Panc1 (cell line): ENCODE data around the gene BBC3. TPM values are rescaled to one million over a fixed set of nuclear protein-coding genes. Genes with fewer than 3 reads are reported as not detected.
A peak's percentile ranks its signal among the peaks of the same experiment; 100 is the strongest.

Experiments
- ATAC-seq: fragments of 200-7000 bp; cut with Tn5 transposase; 2 replicates; pipeline ENCODE4 v1.9.1; 2020; ENCODE audit warnings: mild to moderate bottlenecking, moderate library complexity
- BruUV-seq: library from RNA; stranded (reverse); fragments of 400-500 nt; replicated peaks from 2 replicates; lab custom pipeline; 2021; lab: Mats Ljungman, UMichigan
- CTCF ChIA-PET: fragments of 300-600 bp; sonication (Branson Sonifier 250); formaldehyde crosslinking; loops from one replicate; lab custom pipeline; 2022; ENCODE audit warnings: antibody characterized with exemption; lab: Charles Lee
- POLR2A ChIA-PET: fragments of 300-600 bp; sonication (Branson Sonifier 250); formaldehyde crosslinking; loops from one replicate; lab custom pipeline; 2022; ENCODE audit warnings: antibody characterized with exemption; lab: Charles Lee
- DNase-seq: peaks from one replicate; pipeline ENCODE4 v3.0.0-alpha.2; 2010; ENCODE audit warnings: low read depth, low spot score
- H3K27ac ChIP-seq: 2 replicates; pipeline ENCODE4 v1.5.1; 2011; ENCODE audit warnings: mild to moderate bottlenecking, low read length, inconsistent platforms
- H3K27me3 ChIP-seq: fragments of 200-500 bp; sonication (Bioruptor generic); 2 replicates; pipeline ENCODE4 v1.6.0; 2014; ENCODE audit warnings: low read length, inconsistent platforms; ENCODE audit not compliant: control insufficient read depth, insufficient read depth
- H3K36me3 ChIP-seq: fragments of 200-500 bp; sonication (Bioruptor generic); 2 replicates; pipeline ENCODE4 v1.5.1; 2014; ENCODE audit warnings: inconsistent platforms, mild to moderate bottlenecking, low read length, moderate library complexity; ENCODE audit not compliant: control insufficient read depth, insufficient read depth
- H3K4me1 ChIP-seq: 2 replicates; pipeline ENCODE4 v1.5.1; 2011; ENCODE audit warnings: inconsistent platforms, mild to moderate bottlenecking, low read length, moderate library complexity; ENCODE audit not compliant: control insufficient read depth, insufficient read depth
- H3K4me3 ChIP-seq, 2 experiments: 2 replicates each; pipeline ENCODE4 v1.5.1; 2011 to 2012; ENCODE audit warnings: low read depth in 2 of 2, low read length in 2 of 2, mild to moderate bottlenecking in 2 of 2, inconsistent platforms in 1 of 2, moderate library complexity in 1 of 2
- H3K9me3 ChIP-seq: fragments of 200-500 bp; sonication (Bioruptor generic); 2 replicates; pipeline ENCODE4 v1.5.1; 2014; ENCODE audit warnings: low read depth, mild to moderate bottlenecking, inconsistent platforms, low read length, moderate library complexity; ENCODE audit not compliant: control insufficient read depth, insufficient read depth
- POLR2AphosphoS5 ChIP-seq: IDR thresholded peaks from 2 replicates; pipeline ENCODE4 v1.6.1; 2012; ENCODE audit warnings: mild to moderate bottlenecking, low read depth, low read length, moderate library complexity
- SIN3A ChIP-seq: IDR thresholded peaks from 2 replicates; pipeline ENCODE4 v1.6.1; 2012; ENCODE audit warnings: low read depth, mild to moderate bottlenecking, low read length, moderate library complexity, borderline replicate concordance; ENCODE audit not compliant: insufficient read depth
- TCF7L2 ChIP-seq: IDR thresholded peaks from 2 replicates; pipeline ENCODE4 v1.6.1; 2011; ENCODE audit warnings: mild to moderate bottlenecking, low read depth, low read length, inconsistent platforms
- in situ Hi-C: cut with HindIII; loops from 2 replicates; pipeline ENCODE4 v1.10.0; 2016; ENCODE audit warnings: low sequenced_read_pairs, low pct_unique_long_range_greater_than_20kb
- intact Hi-C: fragments of 100-400 bp; cut with micrococcal nuclease; formaldehyde crosslinking; loops from one replicate; pipeline ENCODE4 v1.10.0; 2022; ENCODE audit not compliant: unreplicated experiment
- total RNA-seq: library from RNA; stranded (reverse); gene quantifications from one replicate; pipeline ENCODE4 v1.2.1, GENCODE V29; 2021; ENCODE audit not compliant: unreplicated experiment
- TF ChIP-seq, protein P1 (sequence below): fragments of 450-650 bp; IDR thresholded peaks from 2 replicates; pipeline ENCODE4 v1.5.1; 2017; ENCODE audit warnings: mild to moderate bottlenecking
- TF ChIP-seq, protein P2 (sequence below), 2 experiments: IDR thresholded peaks; 2 replicates each; pipeline ENCODE4 v1.6.1; 2011 to 2012; ENCODE audit warnings: low read depth in 2 of 2, control low read depth in 1 of 2, low read length in 1 of 2, mild to moderate bottlenecking in 1 of 2, moderate library complexity in 1 of 2; ENCODE audit not compliant: insufficient read depth in 1 of 2

BBC3 gene
- total RNA-seq, 1 experiment from 2014 or later: 7.6 TPM

DNA sequence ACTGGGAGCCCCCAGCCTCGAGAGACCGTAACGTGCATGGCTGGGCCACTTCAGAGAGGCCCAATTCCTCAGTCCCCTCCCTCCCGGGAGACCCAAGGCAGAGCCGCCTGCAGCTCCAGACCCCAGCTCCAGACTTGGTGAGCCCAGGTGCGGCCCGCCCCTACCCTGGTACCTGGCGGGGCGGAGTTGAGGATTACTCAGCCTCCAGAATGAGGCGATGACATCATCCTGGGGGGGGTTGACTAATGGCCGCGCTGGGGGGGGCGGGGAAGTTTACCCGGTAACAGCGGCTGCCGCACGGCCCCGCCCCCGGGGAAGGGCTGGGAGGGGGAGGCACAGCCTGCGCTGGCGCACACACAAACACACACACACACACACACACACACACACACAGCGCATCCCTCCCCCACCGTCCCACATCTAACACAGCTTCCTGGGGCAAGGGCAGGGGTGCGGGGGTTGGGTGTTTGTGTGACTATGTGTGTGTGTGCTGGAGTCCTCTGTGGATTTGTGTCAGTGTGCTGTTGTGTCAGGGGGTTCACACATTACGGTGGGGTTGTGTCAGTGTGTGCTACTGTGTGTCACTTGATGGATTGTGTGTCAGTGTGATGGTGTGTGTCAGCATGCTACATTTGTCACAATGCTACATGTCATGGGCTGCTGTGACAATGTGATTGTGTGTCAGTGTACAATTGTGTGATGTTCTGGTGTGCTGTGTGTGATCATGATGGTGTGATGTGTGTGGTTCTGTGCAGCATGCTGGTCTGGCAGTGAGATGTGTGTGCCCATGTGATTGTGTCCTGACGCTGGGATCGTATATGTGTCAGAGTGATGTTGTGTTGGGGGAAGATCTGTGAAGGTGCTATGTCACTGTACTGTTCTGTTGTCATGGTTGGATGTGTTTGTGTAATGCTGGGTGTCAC lies 10.3 kb upstream of the BBC3 start:
- no peak for ATAC-seq
- no peaks in the 10 kb centered on the region for H3K27me3 ChIP-seq
- in situ Hi-C loops (no loop called here), intact Hi-C loops (no loop called here)
- no TSS peak for BruUV-seq
- peak overlapping the region in 1 of 2 experiments; percentile 28; a peak in 2 of 4 replicates for H3K4me3 ChIP-seq
- ChIA-PET POLR2A (interaction anchor here (0.6 kb wide), 1 partner anchor 14 kb away, joined by 3 read pairs; no protein-coding TSS in a partner anchor), CTCF (interaction anchor here (0.5 kb wide), 1 partner anchor 101 kb away, joined by 6 read pairs; no protein-coding TSS in a partner anchor)
- H3K4me1 ChIP-seq: peaks cover 4% of the 10 kb centered on the region
- DNase-seq: no peak
- no peaks in the 10 kb centered on the region for H3K36me3 ChIP-seq
- no peak overlapping the region for H3K27ac ChIP-seq
- H3K9me3 ChIP-seq: no peaks in the 10 kb centered on the region
- no peak for TF ChIP-seq SIN3A

DNA sequence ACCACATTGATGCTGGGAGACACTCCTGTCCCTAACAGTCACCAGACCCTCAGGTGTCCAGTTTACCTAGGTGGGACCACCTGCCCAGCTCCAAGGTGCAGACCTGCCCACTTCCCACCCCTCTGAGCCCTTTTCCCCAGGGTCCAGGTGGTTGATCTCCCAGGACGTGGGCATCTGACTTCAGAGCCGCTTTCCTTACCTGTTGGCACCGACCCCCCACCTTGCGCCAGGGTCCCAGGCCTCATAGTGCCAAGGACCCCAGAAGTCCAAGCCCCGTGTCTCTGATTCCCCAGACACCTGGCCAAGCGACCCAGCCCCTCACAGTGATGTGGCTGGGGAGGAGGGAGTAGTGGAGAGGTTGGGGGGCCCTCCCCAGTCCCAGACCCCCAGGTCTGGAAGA lies 9.6 kb upstream of the BBC3 start:
- peaks cover 4% of the 10 kb centered on the region for H3K4me1 ChIP-seq
- no TSS peak for BruUV-seq

More for the DNA sequence above, 9.6 kb upstream of the BBC3 start:
- POLR2A ChIA-PET: interaction anchor here (0.6 kb wide), 1 partner anchor 13 kb away, joined by 3 read pairs; no protein-coding TSS in a partner anchor
- no peaks in the 10 kb centered on the region for H3K9me3 ChIP-seq
- ATAC-seq (no peak), DNase-seq (no peak)
- intact Hi-C loops: no loop called here
- H3K27me3 ChIP-seq: no peaks in the 10 kb centered on the region
- no peak overlapping the region for H3K4me3 ChIP-seq
- CTCF ChIA-PET: interaction anchor here (0.5 kb wide), 1 partner anchor 101 kb away, joined by 6 read pairs; no protein-coding TSS in a partner anchor
- no peak for TF ChIP-seq POLR2AphosphoS5
- TF ChIP-seq, protein P1, sequence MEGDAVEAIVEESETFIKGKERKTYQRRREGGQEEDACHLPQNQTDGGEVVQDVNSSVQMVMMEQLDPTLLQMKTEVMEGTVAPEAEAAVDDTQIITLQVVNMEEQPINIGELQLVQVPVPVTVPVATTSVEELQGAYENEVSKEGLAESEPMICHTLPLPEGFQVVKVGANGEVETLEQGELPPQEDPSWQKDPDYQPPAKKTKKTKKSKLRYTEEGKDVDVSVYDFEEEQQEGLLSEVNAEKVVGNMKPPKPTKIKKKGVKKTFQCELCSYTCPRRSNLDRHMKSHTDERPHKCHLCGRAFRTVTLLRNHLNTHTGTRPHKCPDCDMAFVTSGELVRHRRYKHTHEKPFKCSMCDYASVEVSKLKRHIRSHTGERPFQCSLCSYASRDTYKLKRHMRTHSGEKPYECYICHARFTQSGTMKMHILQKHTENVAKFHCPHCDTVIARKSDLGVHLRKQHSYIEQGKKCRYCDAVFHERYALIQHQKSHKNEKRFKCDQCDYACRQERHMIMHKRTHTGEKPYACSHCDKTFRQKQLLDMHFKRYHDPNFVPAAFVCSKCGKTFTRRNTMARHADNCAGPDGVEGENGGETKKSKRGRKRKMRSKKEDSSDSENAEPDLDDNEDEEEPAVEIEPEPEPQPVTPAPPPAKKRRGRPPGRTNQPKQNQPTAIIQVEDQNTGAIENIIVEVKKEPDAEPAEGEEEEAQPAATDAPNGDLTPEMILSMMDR: no peak
- TF ChIP-seq SIN3A: no peak
- no peak for TF ChIP-seq TCF7L2
- TF ChIP-seq, protein P2, sequence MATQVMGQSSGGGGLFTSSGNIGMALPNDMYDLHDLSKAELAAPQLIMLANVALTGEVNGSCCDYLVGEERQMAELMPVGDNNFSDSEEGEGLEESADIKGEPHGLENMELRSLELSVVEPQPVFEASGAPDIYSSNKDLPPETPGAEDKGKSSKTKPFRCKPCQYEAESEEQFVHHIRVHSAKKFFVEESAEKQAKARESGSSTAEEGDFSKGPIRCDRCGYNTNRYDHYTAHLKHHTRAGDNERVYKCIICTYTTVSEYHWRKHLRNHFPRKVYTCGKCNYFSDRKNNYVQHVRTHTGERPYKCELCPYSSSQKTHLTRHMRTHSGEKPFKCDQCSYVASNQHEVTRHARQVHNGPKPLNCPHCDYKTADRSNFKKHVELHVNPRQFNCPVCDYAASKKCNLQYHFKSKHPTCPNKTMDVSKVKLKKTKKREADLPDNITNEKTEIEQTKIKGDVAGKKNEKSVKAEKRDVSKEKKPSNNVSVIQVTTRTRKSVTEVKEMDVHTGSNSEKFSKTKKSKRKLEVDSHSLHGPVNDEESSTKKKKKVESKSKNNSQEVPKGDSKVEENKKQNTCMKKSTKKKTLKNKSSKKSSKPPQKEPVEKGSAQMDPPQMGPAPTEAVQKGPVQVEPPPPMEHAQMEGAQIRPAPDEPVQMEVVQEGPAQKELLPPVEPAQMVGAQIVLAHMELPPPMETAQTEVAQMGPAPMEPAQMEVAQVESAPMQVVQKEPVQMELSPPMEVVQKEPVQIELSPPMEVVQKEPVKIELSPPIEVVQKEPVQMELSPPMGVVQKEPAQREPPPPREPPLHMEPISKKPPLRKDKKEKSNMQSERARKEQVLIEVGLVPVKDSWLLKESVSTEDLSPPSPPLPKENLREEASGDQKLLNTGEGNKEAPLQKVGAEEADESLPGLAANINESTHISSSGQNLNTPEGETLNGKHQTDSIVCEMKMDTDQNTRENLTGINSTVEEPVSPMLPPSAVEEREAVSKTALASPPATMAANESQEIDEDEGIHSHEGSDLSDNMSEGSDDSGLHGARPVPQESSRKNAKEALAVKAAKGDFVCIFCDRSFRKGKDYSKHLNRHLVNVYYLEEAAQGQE (IDR thresholded peaks at IDR 0.05; ENCODE audit: insufficient read depth in 1 of 2, low read depth in 2 of 2, low read length in 1 of 2): no peak
- no peaks in the 10 kb centered on the region for H3K36me3 ChIP-seq
- no peak overlapping the region for H3K27ac ChIP-seq
- in situ Hi-C loops: no loop called here
